CD4-positive, alpha-beta memory T cell (primary cell): ENCODE results near the gene MBTPS1. TPM values are rescaled to one million over a fixed set of nuclear protein-coding genes. Genes with fewer than 3 reads are reported as not detected.

Experiments
- CTCF ChIA-PET: fragments of 350-600 bp; sonication (Branson Sonifier 250); formaldehyde crosslinking; loops from one replicate; lab custom pipeline; 2021; ENCODE audit warnings: inconsistent platforms; ENCODE audit not compliant: partially characterized antibody; lab: Charles Lee
- POLR2A ChIA-PET: fragments of 350-600 bp; sonication (Branson Sonifier 250); formaldehyde crosslinking; loops from one replicate; lab custom pipeline; 2021; ENCODE audit not compliant: partially characterized antibody; lab: Charles Lee
- DNase-seq, 5 donors: peaks; one replicate each; pipeline versions ENCODE4 v3.0.0 to v3.0.0-alpha.2; 2020 to 2022; ENCODE audit warnings: mixed read lengths in 1 of 5
- H3K27ac ChIP-seq: one replicate; pipeline ENCODE4 v1.7.0; 2013; ENCODE audit warnings: low read depth, low read length
- H3K27me3 ChIP-seq: 2 replicates; pipeline ENCODE4 v1.7.0; 2013; ENCODE audit warnings: mild to moderate bottlenecking, low read length, moderate library complexity; ENCODE audit not compliant: insufficient read depth
- H3K36me3 ChIP-seq: 2 replicates; pipeline ENCODE4 v1.7.0; 2013; ENCODE audit warnings: mild to moderate bottlenecking, low read length, moderate library complexity; ENCODE audit not compliant: insufficient read depth
- H3K4me1 ChIP-seq: 2 replicates; pipeline ENCODE4 v1.7.0; 2013; ENCODE audit warnings: mild to moderate bottlenecking, low read length, moderate library complexity; ENCODE audit not compliant: insufficient read depth
- H3K4me3 ChIP-seq, 2 donors: one replicate each; pipeline ENCODE4 v1.7.0; 2013; ENCODE audit warnings: low read length in 2 of 2, mild to moderate bottlenecking in 1 of 2
- H3K9me3 ChIP-seq, 2 donors: one replicate each; pipeline ENCODE4 v1.7.0; 2013; ENCODE audit warnings: low read length in 2 of 2, control low read depth in 1 of 2; ENCODE audit not compliant: control insufficient read depth in 1 of 2
- H3K27ac Mint-ChIP-seq, 7 donors: one replicate each; pipeline ENCODE4 v1.8.0; 2020 to 2021; ENCODE audit warnings: mixed read lengths in 7 of 7, mild to moderate bottlenecking in 6 of 7, inconsistent platforms in 3 of 7, moderate library complexity in 3 of 7
- H3K27me3 Mint-ChIP-seq, 2 donors: one replicate each; pipeline ENCODE4 v1.8.0; 2020 to 2021; ENCODE audit warnings: mixed read lengths in 2 of 2
- H3K36me3 Mint-ChIP-seq, 2 donors: one replicate each; pipeline ENCODE4 v1.8.0; 2020 to 2021; ENCODE audit warnings: mixed read lengths in 2 of 2, inconsistent platforms in 1 of 2, mild to moderate bottlenecking in 1 of 2
- H3K4me1 Mint-ChIP-seq, 4 donors: one replicate each; pipeline ENCODE4 v1.8.0; 2020 to 2021; ENCODE audit warnings: mixed read lengths in 4 of 4, mild to moderate bottlenecking in 1 of 4
- H3K4me3 Mint-ChIP-seq, 8 donors: one replicate each; pipeline ENCODE4 v1.8.0; 2020 to 2021; ENCODE audit warnings: mixed read lengths in 8 of 8, mild to moderate bottlenecking in 7 of 8, moderate library complexity in 6 of 8, inconsistent platforms in 3 of 8
- H3K9me3 Mint-ChIP-seq, 8 donors: one replicate each; pipeline ENCODE4 v1.8.0; 2020 to 2021; ENCODE audit warnings: mixed read lengths in 8 of 8, mild to moderate bottlenecking in 5 of 8, inconsistent platforms in 3 of 8, moderate library complexity in 1 of 8
- intact Hi-C: fragments of 100-400 bp; cut with micrococcal nuclease; formaldehyde crosslinking; loops from one replicate; pipeline ENCODE4 v1.15.1; 2023
- polyA plus RNA-seq, 2 donors: library from polyadenylated mRNA; unstranded; fragments of 300-500 nt; fragmentation: Illumina TruSeq; gene quantifications; one replicate each; pipeline ENCODE4 v1.2.3, GENCODE V29; 2021
- total RNA-seq, 2 experiments: library from RNA; stranded (reverse); gene quantifications; one replicate each; pipeline ENCODE4 v1.2.3, GENCODE V29; 2021

The MBTPS1 gene
- total and polyA plus RNA-seq, 4 experiments from 2014 or later = 53.9 to 140 (median 99.1) TPM

DNA sequence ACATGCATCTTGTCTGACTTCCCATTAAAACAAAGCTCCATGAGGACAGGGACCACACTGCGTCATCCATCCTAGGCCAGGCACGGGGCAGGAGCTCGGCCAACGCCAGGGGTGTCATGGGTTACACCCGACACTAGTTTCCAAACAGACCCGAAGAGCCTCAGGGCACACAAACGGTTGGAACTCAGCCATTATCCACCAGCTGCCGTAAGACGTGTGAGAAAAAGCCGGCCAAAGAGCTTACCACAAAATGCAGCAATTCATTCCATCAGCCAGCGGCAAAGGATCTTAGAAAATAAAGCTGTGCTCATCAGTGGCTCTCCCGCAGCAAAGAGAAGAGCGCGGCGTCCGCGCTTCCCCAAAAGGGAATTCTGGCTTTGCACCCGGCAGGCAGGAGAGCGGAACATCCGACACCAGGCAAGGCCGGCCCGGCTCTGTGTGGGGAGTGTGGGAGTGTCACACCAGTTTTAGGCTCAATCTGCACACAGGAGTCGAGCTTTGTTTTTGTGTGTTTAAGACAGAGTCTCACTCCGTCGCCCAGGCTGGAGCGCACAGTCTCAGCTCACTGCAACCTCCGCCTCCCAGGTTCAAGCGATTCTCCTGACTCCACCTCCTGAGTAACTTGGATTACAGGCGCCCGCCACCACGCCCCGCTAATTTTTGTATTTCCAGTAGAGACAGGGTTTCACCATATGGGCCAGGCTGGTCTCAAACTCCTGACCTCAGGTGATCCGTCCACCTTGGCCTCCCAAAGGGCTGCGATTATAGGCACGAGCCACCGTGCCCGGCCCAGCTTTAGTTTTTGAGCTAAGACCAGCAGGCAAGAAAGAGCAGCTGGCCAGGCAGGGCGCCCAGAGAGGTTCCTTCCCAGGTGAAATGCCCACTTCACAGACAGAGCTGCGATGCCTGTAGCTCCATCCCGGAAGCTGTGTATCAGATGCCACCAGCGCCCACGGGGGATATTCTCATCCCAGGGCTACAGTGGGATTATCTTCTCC, 75.6 kb downstream of the MBTPS1 start:
- Histone ChIP-seq H3K27me3 (no peaks in the 10 kb centered on the region), H3K9me3 (no peaks in the 10 kb centered on the region), H3K4me1 (no peaks in the 10 kb centered on the region), H3K4me3 (no peak overlapping the region), H3K27ac (no peak overlapping the region), H3K36me3 (no peaks in the 10 kb centered on the region)
- ChIA-PET POLR2A (no interaction called here), CTCF (no interaction called here)
- DNase-seq = no peak
- no peaks in the 10 kb centered on the region for H3K36me3 Mint-ChIP-seq
- H3K27me3 Mint-ChIP-seq = peaks cover 0 to 6% of the 10 kb centered on the region in 2 donors
- peaks cover 0 to 4% (median under 1%) of the 10 kb centered on the region in 8 donors for H3K9me3 Mint-ChIP-seq
- intact Hi-C loops = no loop called here
- no peak overlapping the region for H3K4me3 Mint-ChIP-seq
- peaks cover 2 to 14% (median 8%) of the 10 kb centered on the region in 4 donors for H3K4me1 Mint-ChIP-seq
- H3K27ac Mint-ChIP-seq = no peak overlapping the region

DNA sequence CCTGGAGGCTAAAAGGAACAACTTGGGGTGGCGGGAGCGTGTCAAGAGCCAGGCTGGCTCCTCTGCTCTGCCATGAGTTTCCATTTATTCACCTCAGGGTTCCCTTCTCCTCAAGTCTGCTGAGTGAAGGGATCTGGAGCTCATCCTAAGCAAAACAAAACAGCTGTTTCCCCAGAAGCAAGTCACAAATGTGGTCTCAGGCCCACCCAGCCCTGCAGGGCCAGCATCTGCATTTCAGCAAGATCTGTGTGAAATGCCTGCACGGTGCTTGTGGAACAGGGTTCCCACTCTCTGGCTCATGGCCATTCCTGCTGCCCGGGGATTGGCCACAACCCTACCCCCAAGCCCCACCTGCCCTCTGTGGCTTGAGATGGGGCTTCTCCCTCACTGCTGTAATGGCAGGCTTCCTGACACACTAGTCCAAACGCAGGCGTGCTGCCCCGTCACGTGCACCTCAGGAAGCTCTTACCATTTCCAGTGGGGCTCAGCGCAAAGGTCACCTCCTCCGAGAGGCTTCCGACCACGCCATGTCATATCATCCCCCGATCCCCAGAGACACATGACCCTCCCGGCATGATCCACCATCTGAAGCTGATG, 76.4 kb downstream of the MBTPS1 start:
- H3K36me3 ChIP-seq = no peaks in the 10 kb centered on the region
- H3K27ac ChIP-seq = no peak overlapping the region
- no peak for DNase-seq
- no peaks in the 10 kb centered on the region for H3K9me3 ChIP-seq
- no peak overlapping the region for H3K4me3 ChIP-seq
- Mint-ChIP-seq H3K9me3 (peaks cover 0 to 8% (median 4%) of the 10 kb centered on the region in 8 donors), H3K36me3 (no peaks in the 10 kb centered on the region), H3K4me3 (no peak overlapping the region), H3K4me1 (peaks cover 2 to 14% (median 8%) of the 10 kb centered on the region in 4 donors), H3K27me3 (peaks cover 0 to 6% of the 10 kb centered on the region in 2 donors), H3K27ac (no peak overlapping the region)
- intact Hi-C loops = no loop called here
- no peaks in the 10 kb centered on the region for H3K27me3 ChIP-seq
- ChIA-PET CTCF (no interaction called here), POLR2A (no interaction called here)
- H3K4me1 ChIP-seq = no peaks in the 10 kb centered on the region

DNA sequence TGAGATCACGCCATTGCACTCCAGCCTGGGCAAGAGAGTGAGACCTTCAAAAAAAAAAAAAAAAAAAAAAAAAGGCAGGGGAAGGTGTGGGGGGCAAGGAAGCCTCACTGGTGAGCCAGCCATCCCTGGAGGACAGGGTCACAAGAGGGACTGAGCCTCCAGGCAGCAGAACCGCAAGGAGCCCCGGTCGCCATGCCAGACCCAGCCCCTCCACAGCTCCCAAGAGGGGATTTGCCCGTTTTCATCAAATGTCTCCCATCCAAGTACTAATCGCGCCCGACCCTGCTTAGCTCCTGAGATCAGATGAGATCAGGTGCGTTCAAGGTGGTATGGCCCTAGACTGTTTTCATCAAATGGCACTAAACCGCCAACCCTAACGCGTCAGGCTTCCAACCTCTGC, 77.0 kb downstream of the MBTPS1 start:
- H3K4me3 ChIP-seq = no peak overlapping the region
- H3K4me1 ChIP-seq = no peaks in the 10 kb centered on the region
- no peak overlapping the region for H3K4me3 Mint-ChIP-seq
- H3K27ac Mint-ChIP-seq = no peak overlapping the region
- no peaks in the 10 kb centered on the region for H3K27me3 ChIP-seq
- peaks cover 0 to 10% (median 4%) of the 10 kb centered on the region in 8 donors for H3K9me3 Mint-ChIP-seq
- H3K4me1 Mint-ChIP-seq = peaks cover 2 to 14% (median 8%) of the 10 kb centered on the region in 4 donors
- no peak overlapping the region for H3K27ac ChIP-seq
- intact Hi-C loops = no loop called here
- peaks cover 0 to 6% of the 10 kb centered on the region in 2 donors for H3K27me3 Mint-ChIP-seq
- no peaks in the 10 kb centered on the region for H3K36me3 ChIP-seq
- no peaks in the 10 kb centered on the region for H3K9me3 ChIP-seq
- H3K36me3 Mint-ChIP-seq = no peaks in the 10 kb centered on the region
- CTCF ChIA-PET = no interaction called here
- no peak for DNase-seq
- POLR2A ChIA-PET = no interaction called here

DNA sequence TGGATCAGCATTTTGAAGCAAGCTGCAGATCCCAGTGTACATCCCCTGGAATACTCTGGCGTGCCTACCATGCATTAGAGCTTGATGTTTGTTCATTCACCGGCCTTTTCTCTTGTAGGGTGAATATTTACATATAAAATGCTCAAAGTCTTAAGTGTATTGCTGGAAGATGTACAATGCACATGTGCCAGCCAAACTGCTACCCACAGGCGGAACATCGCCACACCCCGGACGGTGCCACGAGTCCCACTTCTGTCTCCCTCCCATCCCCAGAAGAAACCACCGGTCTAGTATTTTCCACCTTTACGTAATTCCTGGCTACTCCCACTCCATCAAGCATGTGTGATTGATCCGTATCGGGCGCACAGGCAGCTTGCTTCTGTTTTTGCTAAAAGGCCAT, 78.3 kb downstream of the MBTPS1 start:
- Histone ChIP-seq H3K9me3 (no peaks in the 10 kb centered on the region), H3K27me3 (no peaks in the 10 kb centered on the region), H3K4me1 (no peaks in the 10 kb centered on the region), H3K36me3 (no peaks in the 10 kb centered on the region), H3K4me3 (no peak overlapping the region), H3K27ac (no peak overlapping the region)
- ChIA-PET POLR2A (no interaction called here), CTCF (interaction anchor here (1.0 kb wide), 1 partner anchor 16 kb away, joined by 3 read pairs; no protein-coding TSS in a partner anchor)
- Mint-ChIP-seq H3K27me3 (peaks cover 0 to 2% of the 10 kb centered on the region in 2 donors), H3K9me3 (peaks cover 0 to 10% (median 4%) of the 10 kb centered on the region in 8 donors), H3K27ac (no peak overlapping the region), H3K4me3 (no peak overlapping the region), H3K4me1 (peaks cover 0 to 3% (median 0%) of the 10 kb centered on the region in 4 donors), H3K36me3 (no peaks in the 10 kb centered on the region)
- DNase-seq = no peak
- intact Hi-C loops = no loop called here

DNA sequence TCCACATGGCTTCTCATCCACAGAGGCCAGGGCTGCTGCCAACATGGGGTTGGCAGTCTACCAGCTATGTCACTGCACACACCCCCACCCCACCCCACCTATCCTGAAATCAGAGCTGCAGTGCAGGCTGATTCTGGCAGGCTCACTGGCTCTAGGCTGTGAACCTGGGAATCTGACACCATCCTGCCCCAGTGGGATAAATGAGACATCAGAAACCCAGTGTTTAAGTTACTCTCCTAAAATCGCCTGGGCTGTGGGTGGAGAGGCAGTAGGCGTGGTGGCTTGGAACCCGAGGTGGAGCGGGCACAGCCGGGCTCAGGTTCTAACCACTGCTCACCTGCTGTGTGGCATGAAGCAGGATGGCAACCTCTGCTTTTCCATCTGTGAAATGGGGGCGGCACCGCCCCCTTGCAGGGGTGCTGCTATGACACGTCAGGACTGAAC, 79.7 kb downstream of the MBTPS1 start:
- H3K27ac ChIP-seq = no peak overlapping the region
- Mint-ChIP-seq H3K4me3 (no peak overlapping the region), H3K27me3 (peaks cover 0 to 2% of the 10 kb centered on the region in 2 donors), H3K36me3 (no peaks in the 10 kb centered on the region), H3K4me1 (no peaks in the 10 kb centered on the region), H3K9me3 (peaks cover 0 to 10% (median 4%) of the 10 kb centered on the region in 8 donors), H3K27ac (no peak overlapping the region)
- intact Hi-C loops = no loop called here
- POLR2A ChIA-PET = no interaction called here
- H3K9me3 ChIP-seq = no peaks in the 10 kb centered on the region
- H3K4me3 ChIP-seq = no peak overlapping the region
- H3K27me3 ChIP-seq = no peaks in the 10 kb centered on the region
- H3K36me3 ChIP-seq = no peaks in the 10 kb centered on the region
- H3K4me1 ChIP-seq = no peaks in the 10 kb centered on the region
- CTCF ChIA-PET = interaction anchor here (0.6 kb wide), 1 partner anchor 1313 kb away, joined by 4 read pairs; no protein-coding TSS in a partner anchor
- no peak for DNase-seq

DNA sequence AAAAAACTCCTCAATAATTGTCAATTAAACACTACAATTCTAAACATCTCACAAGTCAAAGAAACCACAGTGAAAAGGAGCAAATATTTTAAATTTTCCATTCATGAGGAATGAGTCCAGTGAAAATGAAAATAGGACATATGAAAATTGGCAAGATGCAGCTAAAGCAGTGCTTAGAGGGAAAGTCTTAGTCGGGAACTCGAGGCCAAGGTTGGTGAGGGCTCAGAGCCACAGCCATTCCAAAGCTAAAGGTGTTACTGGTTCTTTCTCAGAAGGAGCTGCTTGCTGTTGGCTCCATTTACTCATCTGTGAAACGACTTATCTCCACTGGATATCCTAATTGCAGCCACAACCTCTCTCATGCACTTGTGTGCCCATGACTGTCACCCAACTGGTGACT, 80.6 kb downstream of the MBTPS1 start:
- Mint-ChIP-seq H3K27ac (no peak overlapping the region), H3K9me3 (peaks cover 0 to 10% (median 4%) of the 10 kb centered on the region in 8 donors), H3K27me3 (peaks cover under 1 to 2% of the 10 kb centered on the region in 2 donors), H3K4me3 (no peak overlapping the region), H3K36me3 (no peaks in the 10 kb centered on the region), H3K4me1 (no peaks in the 10 kb centered on the region)
- Histone ChIP-seq H3K4me3 (no peak overlapping the region), H3K9me3 (no peaks in the 10 kb centered on the region), H3K36me3 (no peaks in the 10 kb centered on the region), H3K27me3 (no peaks in the 10 kb centered on the region), H3K27ac (no peak overlapping the region), H3K4me1 (no peaks in the 10 kb centered on the region)
- DNase-seq = no peak
- POLR2A ChIA-PET = no interaction called here
- CTCF ChIA-PET = no interaction called here
- intact Hi-C loops = no loop called here

DNA sequence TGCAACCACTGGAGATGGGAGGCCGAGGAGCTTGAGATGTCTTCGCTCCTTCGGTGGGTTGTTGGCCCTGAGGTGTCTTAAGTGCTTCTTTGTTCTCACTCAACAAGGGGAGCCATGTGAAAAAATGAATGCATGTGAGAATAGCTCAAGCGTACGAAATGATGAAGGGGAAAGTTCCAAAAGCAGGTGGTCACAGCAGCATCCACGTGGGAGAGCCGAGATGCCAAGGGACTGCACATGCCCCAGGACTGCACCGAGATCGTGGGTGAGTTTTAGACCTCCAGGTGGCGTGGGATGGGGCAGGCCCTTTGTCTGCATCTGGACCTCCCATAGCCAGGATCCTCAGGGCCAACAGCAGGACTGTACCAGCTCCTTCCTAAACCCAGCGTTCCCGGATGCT, 82.2 kb downstream of the MBTPS1 start:
- H3K4me3 ChIP-seq = no peak overlapping the region
- no peaks in the 10 kb centered on the region for H3K27me3 ChIP-seq
- H3K36me3 Mint-ChIP-seq = no peaks in the 10 kb centered on the region
- peaks cover under 1 to 10% (median 5%) of the 10 kb centered on the region in 4 donors for H3K4me1 Mint-ChIP-seq
- ChIA-PET CTCF (no interaction called here), POLR2A (no interaction called here)
- peaks cover 3% of the 10 kb centered on the region for H3K4me1 ChIP-seq
- H3K9me3 Mint-ChIP-seq = peaks cover 0 to 10% (median 4%) of the 10 kb centered on the region in 8 donors
- H3K27ac Mint-ChIP-seq = no peak overlapping the region
- intact Hi-C loops = no loop called here
- H3K36me3 ChIP-seq = no peaks in the 10 kb centered on the region
- H3K4me3 Mint-ChIP-seq = no peak overlapping the region
- no peak overlapping the region for H3K27ac ChIP-seq
- no peak for DNase-seq
- H3K9me3 ChIP-seq = no peaks in the 10 kb centered on the region
- peaks cover 6% of the 10 kb centered on the region in 2 donors for H3K27me3 Mint-ChIP-seq
